Keratinocyte (primary cell): ENCODE measurements around the gene TIAM2. TPM values are rescaled to one million over a fixed set of nuclear protein-coding genes. Genes with fewer than 3 reads are reported as not detected.

Source experiments
- DNase-seq: peaks from one replicate; pipeline ENCODE4 v3.0.0-alpha.2; 2011; ENCODE audit warnings: low read depth, missing footprints, low spot score
- FAIRE-seq: peaks from 2 replicates; lab custom pipeline; 2011; peaks lifted over from hg19 to GRCh38; lab: Jason Lieb, UNC
- H2AFZ ChIP-seq: 2 replicates; pipeline ENCODE4 v1.6.0; 2012; ENCODE audit warnings: low read length, control low read depth, inconsistent platforms; ENCODE audit not compliant: control insufficient read depth
- H3K27ac ChIP-seq: 2 replicates; pipeline ENCODE4 v1.5.1; 2011; ENCODE audit warnings: low read length; ENCODE audit not compliant: control insufficient read depth, insufficient read depth
- H3K27me3 ChIP-seq: 3 replicates; pipeline ENCODE4 v1.6.0; 2011; ENCODE audit warnings: low read length; ENCODE audit not compliant: control insufficient read depth, insufficient read depth; ENCODE audit errors: extremely low read depth
- H3K36me3 ChIP-seq, 2 experiments: 2 replicates in 1 of 2; 3 replicates in 1 of 2; pipeline ENCODE4 v1.5.1; 2011; ENCODE audit warnings: low read length in 2 of 2, mild to moderate bottlenecking in 1 of 2; ENCODE audit not compliant: control insufficient read depth in 2 of 2, insufficient read depth in 2 of 2; ENCODE audit errors: extremely low read depth in 1 of 2
- H3K4me1 ChIP-seq: 3 replicates; pipeline ENCODE4 v1.5.1; 2011; ENCODE audit warnings: low read length; ENCODE audit not compliant: control insufficient read depth, insufficient read depth; ENCODE audit errors: extremely low read depth
- H3K4me2 ChIP-seq: 3 replicates; pipeline ENCODE4 v1.6.0; 2011; ENCODE audit warnings: low read depth, low read length; ENCODE audit not compliant: control insufficient read depth, insufficient read depth; ENCODE audit errors: extremely low read depth
- H3K4me3 ChIP-seq, 3 experiments: fragments of 200-600 bp in 1 of 3; sonication (generic) in 1 of 3; 2 replicates in 2 of 3; 3 replicates in 1 of 3; pipeline ENCODE4 v1.5.1; 2011 to 2016; ENCODE audit warnings: low read length in 3 of 3, mild to moderate bottlenecking in 3 of 3, control low read depth in 2 of 3, inconsistent platforms in 1 of 3, low read depth in 1 of 3, mixed read lengths in 1 of 3, mixed run types in 1 of 3, moderate library complexity in 1 of 3; ENCODE audit not compliant: control insufficient read depth in 2 of 3, insufficient read depth in 2 of 3; ENCODE audit errors: extremely low read depth in 1 of 3
- H3K79me2 ChIP-seq: 2 replicates; pipeline ENCODE4 v1.6.0; 2012; ENCODE audit warnings: low read length; ENCODE audit not compliant: control insufficient read depth, insufficient read depth
- H3K9ac ChIP-seq: 3 replicates; pipeline ENCODE4 v1.6.0; 2011; ENCODE audit warnings: low read length; ENCODE audit not compliant: control insufficient read depth, insufficient read depth; ENCODE audit errors: extremely low read depth
- H3K9me1 ChIP-seq: 3 replicates; pipeline ENCODE4 v1.6.0; 2011; ENCODE audit warnings: low read length; ENCODE audit not compliant: control insufficient read depth, insufficient read depth; ENCODE audit errors: extremely low read depth
- H3K9me3 ChIP-seq: 2 replicates; pipeline ENCODE4 v1.5.1; 2012; ENCODE audit warnings: low read depth, low read length; ENCODE audit not compliant: control insufficient read depth
- H4K20me1 ChIP-seq: 3 replicates; pipeline ENCODE4 v1.6.0; 2011; ENCODE audit warnings: low read length; ENCODE audit not compliant: control insufficient read depth, insufficient read depth; ENCODE audit errors: extremely low read depth
- CTCF ChIP-seq, 3 experiments: IDR thresholded peaks in 1 of 3; conservative IDR thresholded peaks in 1 of 3; optimal IDR thresholded peaks in 1 of 3; 2 replicates in 2 of 3; 3 replicates in 1 of 3; pipeline versions ENCODE3 to v1.5.1; 2011; ENCODE audit warnings: low read length in 3 of 3, mild to moderate bottlenecking in 3 of 3, moderate library complexity in 2 of 3, control low read depth in 1 of 3, inconsistent platforms in 1 of 3; ENCODE audit not compliant: insufficient read depth in 2 of 3; ENCODE audit errors: extremely low read depth in 1 of 3
- EZH2 ChIP-seq: IDR thresholded peaks from one replicate; pipeline ENCODE4 v1.6.1; 2012; ENCODE audit warnings: inconsistent platforms, mild to moderate bottlenecking, low read length, moderate library complexity
- dilution Hi-C: fragments of 300-500 bp; cut with MboI; formaldehyde crosslinking; loops from one replicate; pipeline ENCODE4 v1.7.0; 2020; ENCODE audit warnings: low sequenced_read_pairs; ENCODE audit not compliant: extremely low pct_ligation_motif_present
- polyA plus RNA-seq, 5 experiments: library from polyadenylated mRNA; depleted of rRNA in 3 of 5; stranded (reverse) in 3 of 5; stranded (forward) in 1 of 5; unstranded in 1 of 5; fragments of >200 nt; gene quantifications; 1 replicate in 1 of 5; 2 replicates in 3 of 5; 3 replicates in 1 of 5; pipeline versions ENCODE4 v1.2.1 to v1.2.3, GENCODE V29; 2011 to 2012; ENCODE audit warnings: missing spikeins in 2 of 5, low read depth in 1 of 5, low replicate concordance in 1 of 5

TIAM2 gene
- polyA plus RNA-seq, 1 donor (not counting 4 experiments of a cell fraction or from before 2014, with no cell fraction given), result 4.0 TPM

GRCh38 chr6:155066361-155066760 is 71.2 kb downstream of the TIAM2 start:
- H3K4me1 ChIP-seq, result peaks cover 7% of the 10 kb centered on the region
- no peaks in the 10 kb centered on the region for H3K9me3 ChIP-seq
- H3K9me1 ChIP-seq, result no peaks in the 10 kb centered on the region
- no peaks in the 10 kb centered on the region for H4K20me1 ChIP-seq
- FAIRE-seq (no peak), DNase-seq (no peak)
- H3K36me3 ChIP-seq, result no peaks in the 10 kb centered on the region
- H3K9ac ChIP-seq, result no peak overlapping the region
- no peak overlapping the region for H3K27ac ChIP-seq
- TF ChIP-seq EZH2 (no peak), CTCF (optimal IDR thresholded peaks at IDR 0.05 in 1 of 3, IDR thresholded peaks at IDR 0.05 in 1 of 3, conservative IDR thresholded peaks at IDR 0.05 in 1 of 3; ENCODE audit: extremely low read depth in 1 of 3, insufficient read depth in 2 of 3, low read length in 3 of 3) (no peak)
- H3K27me3 ChIP-seq, result no peaks in the 10 kb centered on the region
- no peak overlapping the region for H3K4me3 ChIP-seq
- dilution Hi-C loops, result no loop called here
- no peak overlapping the region for H3K4me2 ChIP-seq
- H2AFZ ChIP-seq, result no peak overlapping the region
- no peaks in the 10 kb centered on the region for H3K79me2 ChIP-seq

GRCh38 chr6:155066921-155067680 is 72.0 kb downstream of the TIAM2 start:
- Histone ChIP-seq H3K4me1 (peaks cover 7% of the 10 kb centered on the region), H3K9me3 (no peaks in the 10 kb centered on the region), H2AFZ (no peak overlapping the region), H3K27ac (no peak overlapping the region), H3K4me3 (no peak overlapping the region), H3K36me3 (no peaks in the 10 kb centered on the region), H3K27me3 (no peaks in the 10 kb centered on the region), H4K20me1 (no peaks in the 10 kb centered on the region), H3K9me1 (no peaks in the 10 kb centered on the region), H3K79me2 (no peaks in the 10 kb centered on the region), H3K9ac (no peak overlapping the region), H3K4me2 (no peak overlapping the region)
- dilution Hi-C loops, result no loop called here
- FAIRE-seq (no peak), DNase-seq (no peak)
- TF ChIP-seq CTCF (optimal IDR thresholded peaks at IDR 0.05 in 1 of 3, IDR thresholded peaks at IDR 0.05 in 1 of 3, conservative IDR thresholded peaks at IDR 0.05 in 1 of 3; ENCODE audit: extremely low read depth in 1 of 3, insufficient read depth in 2 of 3, low read length in 3 of 3) (no peak), EZH2 (no peak)
